Measurements from ENCODE around the gene CLSTN3.

The CLSTN3 gene

DNA sequence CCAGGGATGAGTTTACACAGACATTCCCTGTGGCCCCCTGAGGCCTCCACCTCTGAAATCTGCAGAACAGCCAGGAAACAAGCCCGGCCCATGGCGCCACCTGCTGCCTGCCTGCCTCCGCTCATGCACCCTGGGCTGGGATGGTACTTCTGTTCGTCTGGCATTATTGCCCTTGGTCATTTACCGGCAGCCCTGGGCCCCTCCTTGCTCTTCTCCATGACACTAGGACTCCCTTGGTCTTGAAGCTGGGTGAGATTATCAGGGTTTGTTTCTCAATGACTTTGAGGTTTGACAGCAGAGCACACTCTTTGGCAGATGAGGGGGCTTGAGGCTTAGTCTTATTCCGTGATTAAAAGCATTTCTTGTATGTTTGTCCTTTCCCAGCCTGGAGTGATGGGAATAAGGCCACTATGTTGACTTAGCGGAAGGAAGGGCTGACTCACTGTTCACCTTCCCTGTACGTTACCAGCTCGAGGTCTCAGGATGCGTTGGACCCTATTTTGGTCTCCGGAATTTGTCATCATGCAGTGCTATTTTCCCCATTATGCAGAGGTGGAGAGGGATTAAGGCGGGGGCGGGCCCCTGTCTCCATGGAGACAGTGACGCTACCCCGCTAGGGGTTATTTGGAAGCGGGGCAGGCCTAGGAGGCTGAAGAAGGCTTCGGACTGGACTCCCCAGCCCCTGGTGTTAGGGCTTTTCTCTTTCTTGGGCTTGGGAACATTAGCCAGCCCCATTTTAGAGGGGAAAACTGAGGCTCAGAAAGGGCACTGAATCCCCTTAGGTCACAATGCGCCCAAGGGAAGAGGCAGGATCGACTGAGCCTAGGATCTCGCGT, 58.6 kb downstream of the CLSTN3 start:
- peak; percentile 61 for DNase-seq (ENCODE audit: low read depth, low spot score)

DNA sequence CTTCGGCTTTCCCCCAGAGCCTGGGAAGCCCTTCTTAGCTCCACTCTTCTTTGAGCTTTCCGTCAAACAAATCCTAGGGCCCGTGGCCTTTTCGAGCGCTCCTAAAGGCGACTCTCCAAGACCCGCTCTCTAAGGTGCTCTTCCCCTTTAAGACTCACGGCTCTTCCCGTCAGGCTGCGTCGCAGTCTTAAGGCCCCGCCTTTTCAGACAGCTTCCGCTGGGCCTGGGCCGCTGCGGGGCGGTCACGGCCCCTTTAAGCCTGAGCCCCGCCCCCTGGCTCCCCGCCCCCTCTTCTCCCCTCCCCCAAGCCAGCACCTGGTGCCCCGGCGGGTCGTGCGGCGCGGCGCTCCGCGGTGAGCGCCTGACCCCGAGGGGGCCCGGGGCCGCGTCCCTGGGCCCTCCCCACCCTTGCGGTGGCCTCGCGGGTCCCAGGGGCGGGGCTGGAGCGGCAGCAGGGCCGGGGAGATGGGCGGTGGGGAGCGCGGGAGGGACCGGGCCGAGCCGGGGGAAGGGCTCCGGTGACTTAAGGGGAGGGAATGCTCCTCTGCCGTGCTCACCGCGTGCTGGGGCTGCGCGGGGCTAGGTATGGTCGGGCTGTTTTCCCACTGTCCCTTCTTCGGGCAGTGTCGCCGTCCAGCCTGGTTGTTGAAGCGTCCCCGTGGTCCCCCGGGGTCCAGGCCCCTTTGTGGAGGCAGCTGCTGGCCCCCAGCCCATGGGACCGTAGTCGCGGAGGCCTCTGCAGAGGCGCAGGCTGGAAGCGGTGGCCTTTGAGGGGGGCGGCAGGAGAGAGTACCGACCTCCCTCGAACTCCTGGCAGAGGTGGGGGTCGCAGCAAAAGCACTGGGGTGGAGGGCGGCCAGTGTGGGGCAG, 59.5 kb downstream of the CLSTN3 start, which contains the start of gene PEX5:
Gene PEX5, plus strand, starts transcription at position 289 of the 870 bp plus-strand sequence. CDS start 692 bp downstream, outside the sequence.
- DNase-seq (ENCODE audit: low read depth, low spot score), result peak; percentile 81

DNA sequence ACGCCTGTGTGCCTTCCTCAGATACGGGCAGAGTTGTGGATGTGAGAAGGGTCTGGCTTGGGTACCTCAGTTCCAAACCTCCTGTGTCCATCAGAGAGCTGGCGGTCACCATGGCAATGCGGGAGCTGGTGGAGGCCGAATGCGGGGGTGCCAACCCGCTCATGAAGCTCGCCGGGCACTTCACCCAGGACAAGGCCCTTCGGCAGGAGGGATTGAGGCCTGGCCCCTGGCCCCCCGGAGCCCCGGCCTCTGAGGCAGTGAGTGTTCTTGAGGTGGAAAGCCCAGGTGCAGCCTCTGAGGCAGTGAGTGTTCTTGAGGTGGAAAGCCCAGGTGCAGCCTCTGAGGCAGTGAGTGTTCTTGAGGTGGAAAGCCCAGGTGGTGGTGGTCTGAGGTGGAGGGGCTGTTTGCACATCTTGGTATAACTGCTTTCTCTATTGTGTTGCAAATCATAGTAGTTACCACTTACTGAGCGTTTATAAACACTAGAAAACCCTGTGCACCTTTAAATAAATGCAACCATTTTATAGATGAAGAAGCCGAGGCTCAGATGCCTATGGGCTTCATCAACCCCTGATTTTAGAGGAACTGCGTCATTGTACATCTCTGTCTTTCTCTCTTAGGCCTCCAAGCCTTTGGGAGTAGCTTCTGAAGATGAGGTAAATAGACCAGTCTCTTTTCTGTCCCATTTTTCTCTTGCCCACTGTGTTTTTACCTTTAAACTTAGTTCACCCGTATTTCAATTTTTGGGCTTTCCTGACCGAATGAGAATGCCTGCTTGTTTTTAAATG, 60.3 kb downstream of the CLSTN3 start:
- no peak for DNase-seq (ENCODE audit: low read depth, low spot score)

DNA sequence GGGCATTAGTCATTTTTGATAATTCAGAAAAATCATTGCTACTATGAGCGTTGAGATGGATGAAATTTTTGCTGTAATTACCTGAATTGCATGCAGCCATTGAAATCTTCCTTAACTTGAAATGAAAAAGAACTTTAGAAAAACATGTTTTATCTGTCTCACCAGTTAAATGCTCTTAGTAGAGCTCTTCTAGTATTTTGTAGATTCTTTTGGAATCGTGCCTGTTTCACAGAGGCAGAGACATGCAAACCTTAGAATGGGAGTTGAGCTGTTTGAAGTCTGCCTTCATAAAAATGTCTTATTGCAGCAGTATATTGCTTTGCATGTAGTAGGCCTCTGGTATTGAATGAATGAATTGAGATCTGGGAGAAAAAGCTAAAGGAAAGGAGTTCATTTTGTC, 63.5 kb downstream of the CLSTN3 start:
- DNase-seq (ENCODE audit: low read depth, low spot score), result no peak

GRCh38 chr12:7197841-7198240, 67.7 kb downstream of the CLSTN3 start:
- DNase-seq (ENCODE audit: low read depth, low spot score), result no peak

DNA sequence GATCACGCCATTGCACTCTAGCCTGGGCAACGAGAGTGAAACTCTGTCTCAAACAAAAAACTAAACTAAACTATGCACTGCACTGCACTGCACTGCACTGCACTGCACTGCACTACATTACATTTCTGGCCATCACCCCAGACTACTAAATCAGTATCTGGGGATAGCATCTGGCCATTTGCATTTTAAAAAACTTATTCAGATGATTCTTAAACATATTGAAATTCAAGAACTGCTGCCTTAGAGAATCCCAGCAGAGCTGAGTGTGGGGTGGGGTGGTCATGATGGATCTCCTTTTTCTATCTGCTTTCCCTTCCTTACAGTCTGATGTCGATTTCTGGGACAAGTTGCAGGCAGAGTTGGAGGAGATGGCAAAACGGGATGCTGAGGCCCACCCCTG, 72.9 kb downstream of the CLSTN3 start:
- DNase-seq (ENCODE audit: low read depth, low spot score), result no peak

DNA sequence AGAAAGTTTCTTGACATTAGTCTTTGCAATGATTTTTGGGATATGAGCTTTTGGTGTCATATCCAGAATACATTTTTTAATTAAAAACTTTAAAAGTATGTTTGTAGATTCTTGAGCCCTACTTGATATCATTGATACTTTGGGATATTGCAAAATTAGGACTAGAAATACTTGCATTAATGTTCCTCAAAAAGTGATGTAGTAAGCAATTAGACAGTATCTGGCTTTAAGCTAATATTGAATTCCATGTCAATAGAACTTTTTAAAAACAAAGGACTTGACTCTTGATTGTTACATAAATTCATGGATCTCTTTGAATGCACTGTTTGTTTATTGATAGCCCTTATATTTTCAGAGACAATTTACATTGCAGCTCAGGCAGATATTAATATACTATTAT, 74.9 kb downstream of the CLSTN3 start:
- no peak for DNase-seq (ENCODE audit: low read depth, low spot score)

GRCh38 chr12:7206691-7207090, 76.5 kb downstream of the CLSTN3 start:
- no peak for DNase-seq (ENCODE audit: low read depth, low spot score)

- no peak for DNase-seq (ENCODE audit: low read depth, low spot score)
These were observed 77.9 kb downstream of the CLSTN3 start for GRCh38 chr12:7207866-7208625.
